ENCODE results near the gene P4HA1. TPM values are rescaled to one million over a fixed set of nuclear protein-coding genes. Genes with fewer than 3 reads are reported as not detected.
"Not testable (repeated sequence)": the region's sequence is repeated elsewhere in the genome, so short reads cannot be mapped to it uniquely, and the experiment has no call there.

Gene P4HA1
- total RNA-seq, 2 experiments from 2014 or later: 11.6 to 36.2 TPM

- Histone ChIP-seq H3K4me3 (ENCODE audit: low read depth, low read length, poor library complexity, severe bottlenecking) (no peak overlapping the region), H4K20me1 (ENCODE audit: insufficient read depth, low read length) (no peaks in the 10 kb centered on the region), H3K79me2 (ENCODE audit: insufficient read depth, low read depth, low read length) (no peaks in the 10 kb centered on the region), H2AFZ (ENCODE audit: low read length) (no peak overlapping the region), H3K4me1 (ENCODE audit: insufficient read depth, low read length, poor library complexity, severe bottlenecking) (no peaks in the 10 kb centered on the region), H3K36me3 (ENCODE audit: insufficient read depth, low read length) (peaks cover 12% of the 10 kb centered on the region), H3K4me2 (ENCODE audit: low read length) (no peak overlapping the region), H3K27ac (ENCODE audit: low read depth, low read length, poor library complexity, severe bottlenecking) (no peak overlapping the region), H3K9me3 (ENCODE audit: low read length) (no peaks in the 10 kb centered on the region), H3K9me2 (ENCODE audit: insufficient read depth, low read length) (no peaks in the 10 kb centered on the region)
- TF ChIP-seq, protein P1, sequence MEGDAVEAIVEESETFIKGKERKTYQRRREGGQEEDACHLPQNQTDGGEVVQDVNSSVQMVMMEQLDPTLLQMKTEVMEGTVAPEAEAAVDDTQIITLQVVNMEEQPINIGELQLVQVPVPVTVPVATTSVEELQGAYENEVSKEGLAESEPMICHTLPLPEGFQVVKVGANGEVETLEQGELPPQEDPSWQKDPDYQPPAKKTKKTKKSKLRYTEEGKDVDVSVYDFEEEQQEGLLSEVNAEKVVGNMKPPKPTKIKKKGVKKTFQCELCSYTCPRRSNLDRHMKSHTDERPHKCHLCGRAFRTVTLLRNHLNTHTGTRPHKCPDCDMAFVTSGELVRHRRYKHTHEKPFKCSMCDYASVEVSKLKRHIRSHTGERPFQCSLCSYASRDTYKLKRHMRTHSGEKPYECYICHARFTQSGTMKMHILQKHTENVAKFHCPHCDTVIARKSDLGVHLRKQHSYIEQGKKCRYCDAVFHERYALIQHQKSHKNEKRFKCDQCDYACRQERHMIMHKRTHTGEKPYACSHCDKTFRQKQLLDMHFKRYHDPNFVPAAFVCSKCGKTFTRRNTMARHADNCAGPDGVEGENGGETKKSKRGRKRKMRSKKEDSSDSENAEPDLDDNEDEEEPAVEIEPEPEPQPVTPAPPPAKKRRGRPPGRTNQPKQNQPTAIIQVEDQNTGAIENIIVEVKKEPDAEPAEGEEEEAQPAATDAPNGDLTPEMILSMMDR (conservative IDR thresholded peaks at IDR 0.05; ENCODE audit: low read length): no peak
- TF ChIP-seq EZH2phosphoT487 (IDR thresholded peaks at IDR 0.05; ENCODE audit: borderline replicate concordance, low read depth, low read length): no peak
- POLR2A ChIA-PET: interaction anchor here (0.5 kb wide), 1 partner anchor 12 kb away, joined by 3 read pairs; no protein-coding TSS in a partner anchor
- no peak for DNase-seq (ENCODE audit: low spot score)
- CTCF ChIA-PET (ENCODE audit: unreplicated experiment): no interaction called here
- BruUV-seq (replicated peaks): no TSS peak
- intact Hi-C loops (cut with micrococcal nuclease; ENCODE audit: unreplicated experiment): no loop called here
These were observed 95.7 kb downstream of the P4HA1 start for GRCh38 chr10:73000973-73001372.

DNA sequence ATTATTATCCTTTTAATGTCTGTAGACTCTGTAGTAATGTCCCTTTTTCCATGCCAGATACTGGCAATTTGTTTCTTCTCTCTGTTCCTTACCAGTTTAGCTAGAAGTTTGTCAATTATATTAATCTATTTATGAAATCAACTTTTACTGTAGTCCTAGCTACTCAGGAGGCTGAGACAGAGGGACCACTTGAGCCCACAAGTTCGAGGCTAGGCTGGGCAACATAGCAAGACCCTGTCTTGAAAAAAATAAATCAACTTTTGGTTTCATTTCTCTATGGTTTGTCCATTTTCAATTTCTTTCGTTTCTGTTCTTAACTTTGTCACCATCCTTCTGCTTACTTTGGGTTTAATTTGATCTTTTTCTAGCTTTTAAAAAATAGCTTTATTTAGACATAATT is 99.6 kb downstream of the P4HA1 start:
- no peak overlapping the region for H3K27ac ChIP-seq (ENCODE audit: low read depth, low read length, poor library complexity, severe bottlenecking)
- intact Hi-C loops (cut with micrococcal nuclease; ENCODE audit: unreplicated experiment): no loop called here
- ChIA-PET CTCF (ENCODE audit: unreplicated experiment) (no interaction called here), POLR2A (interaction anchor here (0.6 to 0.9 kb wide), 2 partner anchors 9 to 67 kb away, joined by 3 to 9 read pairs; no protein-coding TSS in a partner anchor)
- no peak overlapping the region for H3K4me2 ChIP-seq (ENCODE audit: low read length)
- no peaks in the 10 kb centered on the region for H3K36me3 ChIP-seq (ENCODE audit: insufficient read depth, low read length)
- TF ChIP-seq, protein P1 (conservative IDR thresholded peaks at IDR 0.05; ENCODE audit: low read length): no peak
- no peak for TF ChIP-seq EZH2phosphoT487 (IDR thresholded peaks at IDR 0.05; ENCODE audit: borderline replicate concordance, low read depth, low read length)
- no peak overlapping the region for H3K4me3 ChIP-seq (ENCODE audit: low read depth, low read length, poor library complexity, severe bottlenecking)
- no TSS peak for BruUV-seq (replicated peaks)
- H3K79me2 ChIP-seq (ENCODE audit: insufficient read depth, low read depth, low read length): no peaks in the 10 kb centered on the region
- no peaks in the 10 kb centered on the region for H3K9me2 ChIP-seq (ENCODE audit: insufficient read depth, low read length)
- H3K4me1 ChIP-seq (ENCODE audit: insufficient read depth, low read length, poor library complexity, severe bottlenecking): no peaks in the 10 kb centered on the region
- H3K9me3 ChIP-seq (ENCODE audit: low read length): no peaks in the 10 kb centered on the region
- no peaks in the 10 kb centered on the region for H4K20me1 ChIP-seq (ENCODE audit: insufficient read depth, low read length)
- H2AFZ ChIP-seq (ENCODE audit: low read length): no peak overlapping the region
- DNase-seq (ENCODE audit: low spot score): no peak

GRCh38 chr10:72995459-72995858 is 101.2 kb downstream of the P4HA1 start:
- POLR2A ChIA-PET; CTCF ChIA-PET (ENCODE audit: unreplicated experiment): not testable (repeated sequence)

DNA sequence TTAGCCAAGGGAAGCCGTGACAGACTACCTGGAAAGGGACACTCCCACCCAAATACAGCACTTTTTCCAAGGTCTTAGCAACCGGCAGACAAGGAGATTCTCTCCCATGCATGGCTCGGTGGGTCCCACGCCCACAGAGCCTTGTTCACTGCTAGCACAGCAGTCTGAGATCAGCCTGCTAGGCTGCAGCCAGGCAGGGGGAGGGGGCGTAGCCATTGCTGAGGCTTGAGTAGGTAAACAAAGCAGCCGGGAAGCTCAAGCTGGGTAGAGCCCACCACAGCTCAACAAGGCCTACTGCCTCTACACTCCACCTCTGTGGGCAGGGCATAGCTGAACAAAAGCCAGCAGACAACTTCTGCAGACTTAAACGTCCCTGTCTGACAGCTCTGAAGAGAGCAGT is 106.9 kb downstream of the P4HA1 start:
- H2AFZ ChIP-seq (ENCODE audit: low read length); DNase-seq (ENCODE audit: low spot score); H4K20me1 ChIP-seq (ENCODE audit: insufficient read depth, low read length); H3K79me2 ChIP-seq (ENCODE audit: insufficient read depth, low read depth, low read length); H3K4me3 ChIP-seq (ENCODE audit: low read depth, low read length, poor library complexity, severe bottlenecking); CTCF ChIA-PET (ENCODE audit: unreplicated experiment); H3K27ac ChIP-seq (ENCODE audit: low read depth, low read length, poor library complexity, severe bottlenecking); H3K4me1 ChIP-seq (ENCODE audit: insufficient read depth, low read length, poor library complexity, severe bottlenecking); H3K9me3 ChIP-seq (ENCODE audit: low read length); intact Hi-C loops (cut with micrococcal nuclease; ENCODE audit: unreplicated experiment); H3K9me2 ChIP-seq (ENCODE audit: insufficient read depth, low read length); H3K4me2 ChIP-seq (ENCODE audit: low read length); H3K36me3 ChIP-seq (ENCODE audit: insufficient read depth, low read length); BruUV-seq (replicated peaks): not testable (repeated sequence)
- POLR2A ChIA-PET: interaction anchor here (0.6 kb wide), 1 partner anchor 615 kb away, joined by 3 read pairs; no protein-coding TSS in a partner anchor

More at GRCh38 chr10:72995459-72995858, 101.2 kb downstream of the P4HA1 start:
- H3K4me2 ChIP-seq (ENCODE audit: low read length); H4K20me1 ChIP-seq (ENCODE audit: insufficient read depth, low read length); H3K4me1 ChIP-seq (ENCODE audit: insufficient read depth, low read length, poor library complexity, severe bottlenecking); DNase-seq (ENCODE audit: low spot score); H3K79me2 ChIP-seq (ENCODE audit: insufficient read depth, low read depth, low read length); H3K27ac ChIP-seq (ENCODE audit: low read depth, low read length, poor library complexity, severe bottlenecking); H3K9me3 ChIP-seq (ENCODE audit: low read length); BruUV-seq (replicated peaks); intact Hi-C loops (cut with micrococcal nuclease; ENCODE audit: unreplicated experiment); H3K9me2 ChIP-seq (ENCODE audit: insufficient read depth, low read length); H3K4me3 ChIP-seq (ENCODE audit: low read depth, low read length, poor library complexity, severe bottlenecking); H2AFZ ChIP-seq (ENCODE audit: low read length); H3K36me3 ChIP-seq (ENCODE audit: insufficient read depth, low read length): not testable (repeated sequence)

DNA sequence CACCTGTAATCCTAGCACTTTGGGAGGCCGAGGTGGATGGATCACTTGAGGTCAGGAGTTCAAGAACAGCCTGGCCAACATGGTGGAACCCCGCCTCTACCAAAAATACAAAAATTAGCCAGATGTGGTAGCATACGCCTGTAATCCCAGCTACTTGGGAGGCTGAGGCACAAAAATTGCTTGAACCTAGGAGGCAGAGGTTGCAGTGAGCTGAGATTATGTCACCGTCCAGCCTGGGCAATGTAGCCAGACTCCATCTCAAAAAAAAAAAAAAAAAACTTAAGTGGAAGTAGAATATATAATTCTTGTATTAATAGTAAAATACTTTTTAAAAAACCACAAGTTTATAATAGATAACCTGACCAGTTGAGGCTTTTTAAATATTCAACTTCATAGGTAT is 112.0 kb downstream of the P4HA1 start:
- CTCF ChIA-PET (ENCODE audit: unreplicated experiment); POLR2A ChIA-PET; DNase-seq (ENCODE audit: low spot score); H3K4me3 ChIP-seq (ENCODE audit: low read depth, low read length, poor library complexity, severe bottlenecking); H3K9me2 ChIP-seq (ENCODE audit: insufficient read depth, low read length); H3K9me3 ChIP-seq (ENCODE audit: low read length); H3K4me1 ChIP-seq (ENCODE audit: insufficient read depth, low read length, poor library complexity, severe bottlenecking); BruUV-seq (replicated peaks); H2AFZ ChIP-seq (ENCODE audit: low read length); H3K4me2 ChIP-seq (ENCODE audit: low read length); intact Hi-C loops (cut with micrococcal nuclease; ENCODE audit: unreplicated experiment); H3K36me3 ChIP-seq (ENCODE audit: insufficient read depth, low read length); H3K27ac ChIP-seq (ENCODE audit: low read depth, low read length, poor library complexity, severe bottlenecking); H3K79me2 ChIP-seq (ENCODE audit: insufficient read depth, low read depth, low read length); H4K20me1 ChIP-seq (ENCODE audit: insufficient read depth, low read length): not testable (repeated sequence)

All from OCI-LY7 (cell line).